H1 (cell line): ENCODE data around the gene COL21A1. TPM values are rescaled to one million over a fixed set of nuclear protein-coding genes. Genes with fewer than 3 reads are reported as not detected.

Experiments
- CTCF ChIA-PET: fragments of 300-600 bp; sonication (Branson Sonifier 250); formaldehyde crosslinking; loops from one replicate; lab custom pipeline; 2021; ENCODE audit not compliant: partially characterized antibody; lab: Charles Lee
- POLR2A ChIA-PET: fragments of 300-600 bp; sonication (Branson Sonifier 250); formaldehyde crosslinking; loops from one replicate; lab custom pipeline; 2021; ENCODE audit warnings: inconsistent platforms; ENCODE audit not compliant: partially characterized antibody; lab: Charles Lee
- DNase-seq, 2 experiments: peaks; one replicate each; pipeline versions ENCODE4 v3.0.0 to v3.0.0-alpha.2; 2010 to 2022; ENCODE audit warnings: low spot score in 2 of 2, low read depth in 1 of 2, mixed read lengths in 1 of 2
- FAIRE-seq: peaks from 2 replicates; lab custom pipeline; 2011; peaks lifted over from hg19 to GRCh38; lab: Jason Lieb, UNC
- H2AFZ ChIP-seq: 2 replicates; pipeline ENCODE4 v1.8.1; 2012; ENCODE audit warnings: low read length, inconsistent platforms
- H2AK5ac ChIP-seq: 2 replicates; pipeline ENCODE4 v1.6.1; 2013; ENCODE audit warnings: low read depth, low read length
- H2BK120ac ChIP-seq: replicated peaks from 2 replicates; pipeline ENCODE3; 2013; ENCODE audit warnings: low read depth, low read length, inconsistent platforms
- H2BK12ac ChIP-seq: 2 replicates; pipeline ENCODE4 v1.6.1; 2013; ENCODE audit warnings: low read depth, low read length
- H2BK15ac ChIP-seq: 2 replicates; pipeline ENCODE4 v1.6.1; 2013; ENCODE audit warnings: low read length
- H2BK20ac ChIP-seq: 2 replicates; pipeline ENCODE4 v1.6.1; 2013; ENCODE audit warnings: low read length
- H2BK5ac ChIP-seq: 2 replicates; pipeline ENCODE4 v1.6.1; 2013; ENCODE audit warnings: low read depth, low read length
- H3K14ac ChIP-seq: 2 replicates; pipeline ENCODE4 v1.6.1; 2013; ENCODE audit warnings: inconsistent platforms; ENCODE audit not compliant: insufficient read length
- H3K18ac ChIP-seq: 2 replicates; pipeline ENCODE4 v1.6.1; 2013; ENCODE audit warnings: low read length; ENCODE audit errors: extremely low read depth
- H3K23ac ChIP-seq: 2 replicates; pipeline ENCODE4 v1.6.1; 2013; ENCODE audit warnings: inconsistent platforms; ENCODE audit not compliant: insufficient read length
- H3K23me2 ChIP-seq: 2 replicates; pipeline ENCODE4 v1.6.1; 2013; ENCODE audit warnings: low read depth, low read length
- H3K27ac ChIP-seq: 2 replicates; pipeline ENCODE4 v1.6.1; 2011; ENCODE audit warnings: low read depth, low read length, inconsistent platforms
- H3K27me3 ChIP-seq, 4 experiments: replicated peaks in 1 of 4; 1 replicate in 1 of 4; 2 replicates in 3 of 4; pipeline versions ENCODE4 v1.6.1 to v1.8.1; 2011 to 2013; ENCODE audit warnings: low read length in 3 of 4, mild to moderate bottlenecking in 3 of 4, inconsistent platforms in 2 of 4, mixed read lengths in 2 of 4, moderate library complexity in 1 of 4; ENCODE audit not compliant: control insufficient read depth in 3 of 4, insufficient read depth in 3 of 4; ENCODE audit errors: extremely low read depth in 1 of 4
- H3K36me3 ChIP-seq, 4 experiments: 2 replicates each; pipeline versions ENCODE4 v1.6.1 to v1.8.1; 2011 to 2013; ENCODE audit warnings: mild to moderate bottlenecking in 4 of 4, low read length in 3 of 4, moderate library complexity in 2 of 4, control low read depth in 1 of 4, inconsistent platforms in 1 of 4; ENCODE audit not compliant: insufficient read depth in 4 of 4, control insufficient read depth in 2 of 4
- H3K4ac ChIP-seq: replicated peaks from 2 replicates; pipeline ENCODE3; 2013; ENCODE audit warnings: low read length, low read depth, mixed read lengths, inconsistent platforms; ENCODE audit not compliant: insufficient read length
- H3K4me1 ChIP-seq, 4 experiments: replicated peaks in 1 of 4; 1 replicate in 1 of 4; 2 replicates in 3 of 4; pipeline versions ENCODE4 v1.6.1 to v1.8.1; 2011 to 2013; ENCODE audit warnings: low read length in 3 of 4, inconsistent platforms in 2 of 4, mixed read lengths in 1 of 4; ENCODE audit not compliant: insufficient read depth in 4 of 4, control insufficient read depth in 3 of 4
- H3K4me2 ChIP-seq, 2 experiments: 2 replicates each; pipeline versions ENCODE4 v1.6.1 to v1.8.1; 2011 to 2013; ENCODE audit warnings: low read depth in 2 of 2, low read length in 2 of 2, control low read depth in 1 of 2, inconsistent platforms in 1 of 2, mild to moderate bottlenecking in 1 of 2; ENCODE audit not compliant: insufficient read depth in 1 of 2
- H3K4me3 ChIP-seq, 4 experiments: fragments of 200-600, 300-600 bp in 1 of 4; sonication (generic), shearing (Covaris generic), sonication (Bioruptor Twin) in 1 of 4; 2 replicates each; pipeline versions ENCODE4 v1.5.1 to v1.8.1; 2011 to 2016; ENCODE audit warnings: low read length in 4 of 4, low read depth in 3 of 4, control low read depth in 2 of 4, inconsistent platforms in 2 of 4, mild to moderate bottlenecking in 2 of 4, mixed read lengths in 1 of 4, moderate library complexity in 1 of 4; ENCODE audit not compliant: insufficient read depth in 2 of 4; ENCODE audit errors: extremely low read depth in 1 of 4
- H3K56ac ChIP-seq: replicated peaks from 2 replicates; pipeline ENCODE3; 2013; ENCODE audit warnings: low read depth, mild to moderate bottlenecking, mixed read lengths, low read length, inconsistent platforms; ENCODE audit not compliant: insufficient read length
- H3K79me1 ChIP-seq: 2 replicates; pipeline ENCODE4 v1.6.1; 2013; ENCODE audit warnings: low read depth, low read length, control low read depth
- H3K79me2 ChIP-seq, 2 experiments: 2 replicates each; pipeline versions ENCODE4 v1.6.1 to v1.8.1; 2012 to 2013; ENCODE audit warnings: low read length in 2 of 2, mild to moderate bottlenecking in 2 of 2, inconsistent platforms in 1 of 2; ENCODE audit not compliant: insufficient read depth in 2 of 2, control insufficient read depth in 1 of 2
- H3K9ac ChIP-seq, 4 experiments: replicated peaks in 1 of 4; 1 replicate in 1 of 4; 2 replicates in 3 of 4; pipeline versions ENCODE4 v1.6.1 to v1.8.1; 2011 to 2013; ENCODE audit warnings: low read depth in 3 of 4, low read length in 3 of 4, control low read depth in 2 of 4, mild to moderate bottlenecking in 2 of 4, moderate library complexity in 2 of 4, inconsistent platforms in 1 of 4; ENCODE audit errors: extremely low read depth in 1 of 4
- H3K9me3 ChIP-seq, 2 experiments: 2 replicates each; pipeline versions ENCODE4 v1.6.1 to v1.8.1; 2012 to 2013; ENCODE audit warnings: mild to moderate bottlenecking in 2 of 2, moderate library complexity in 2 of 2, control low read depth in 1 of 2, inconsistent platforms in 1 of 2, low read depth in 1 of 2, low read length in 1 of 2, mixed read lengths in 1 of 2; ENCODE audit not compliant: insufficient read depth in 2 of 2
- H4K20me1 ChIP-seq, 2 experiments: replicated peaks in 1 of 2; 2 replicates each; pipeline versions ENCODE3 to v1.8.1; 2011 to 2013; ENCODE audit warnings: inconsistent platforms in 2 of 2, low read length in 2 of 2, mild to moderate bottlenecking in 1 of 2; ENCODE audit not compliant: insufficient read depth in 2 of 2, control insufficient read depth in 1 of 2
- H4K5ac ChIP-seq: 2 replicates; pipeline ENCODE4 v1.6.1; 2013; ENCODE audit warnings: low read length, low read depth, mixed read lengths, inconsistent platforms; ENCODE audit not compliant: insufficient read length
- H4K8ac ChIP-seq: 2 replicates; pipeline ENCODE4 v1.8.0; 2013; ENCODE audit warnings: mild to moderate bottlenecking, moderate library complexity, low read length, inconsistent platforms; ENCODE audit not compliant: insufficient read depth; ENCODE audit errors: extremely low read depth
- H4K91ac ChIP-seq: replicated peaks from 2 replicates; pipeline ENCODE3; 2013; ENCODE audit warnings: low read length, mixed read lengths, inconsistent platforms; ENCODE audit not compliant: insufficient read length
- EP300 ChIP-seq, 2 experiments: IDR thresholded peaks; 1 replicate in 1 of 2; 2 replicates in 1 of 2; pipeline ENCODE4 v1.6.1; 2011 to 2012; ENCODE audit warnings: low read depth in 2 of 2, low read length in 2 of 2, mild to moderate bottlenecking in 2 of 2, borderline replicate concordance in 1 of 2, inconsistent platforms in 1 of 2, moderate library complexity in 1 of 2
- EZH2 ChIP-seq: fragments of 200-600 bp; sonication (generic); IDR thresholded peaks from 2 replicates; pipeline ENCODE4 v1.7.1; 2012; ENCODE audit warnings: low read depth, mild to moderate bottlenecking, moderate library complexity, low read length, inconsistent platforms; ENCODE audit not compliant: severe bottlenecking
- HDAC2 ChIP-seq, 2 experiments: fragments of 300-600 bp in 1 of 2; sonication (generic) in 1 of 2; IDR thresholded peaks; 2 replicates each; pipeline ENCODE4 v1.6.1; 2011 to 2012; ENCODE audit warnings: low read depth in 2 of 2, low read length in 2 of 2, mild to moderate bottlenecking in 2 of 2, moderate library complexity in 2 of 2, borderline replicate concordance in 1 of 2, inconsistent platforms in 1 of 2
- SAP30 ChIP-seq: fragments of 300-600 bp; sonication (generic); IDR thresholded peaks from 2 replicates; pipeline ENCODE4 v1.7.1; 2012; ENCODE audit warnings: low read length, moderate library complexity, mild to moderate bottlenecking, inconsistent platforms; ENCODE audit not compliant: insufficient read depth, insufficient replicate concordance
- TAF7 ChIP-seq: optimal IDR thresholded peaks from 2 replicates; pipeline ENCODE3; 2011; ENCODE audit warnings: low read depth, mild to moderate bottlenecking, inconsistent platforms, low read length, moderate library complexity, borderline replicate concordance
- WGBS, 2 experiments: shearing (Covaris generic) in 1 of 2; methylation state at CpG; one replicate each; pipeline versions ENCODE4 v1.1.6 to v1.1.7; 2013 to 2015; ENCODE audit warnings: low lambda C conversion rate in 2 of 2, mixed read lengths in 2 of 2, inconsistent platforms in 1 of 2, low coverage in 1 of 2, missing lambda C conversion rate in 1 of 2; ENCODE audit not compliant: insufficient replicate concordance in 2 of 2, insufficient coverage in 1 of 2, insufficient read length in 1 of 2; ENCODE audit errors: extremely low coverage in 1 of 2, missing lambda C conversion rate in 1 of 2; 5-methylcytosine and 5-hydroxymethylcytosine counted together
- polyA plus RNA-seq, 7 experiments: library from polyadenylated mRNA; depleted of rRNA in 3 of 7; stranded (reverse) in 5 of 7; unstranded in 2 of 7; fragments of >200 nt in 5 of 7; fragments of 200-250 nt in 2 of 7; gene quantifications; 1 replicate in 5 of 7; 2 replicates in 1 of 7; 4 replicates in 1 of 7; pipeline versions ENCODE4 v1.2.1 to v1.2.3, GENCODE V29; 2011 to 2013; ENCODE audit warnings: missing spikeins in 2 of 7, mixed read lengths in 2 of 7
- total RNA-seq: library from RNA; stranded (reverse); fragmentation: NEBNext Ultra II Directional; extraction: Animal tissue kit (Norgen Biotek cat#: 25700); gene quantifications from 2 replicates; pipeline ENCODE4 v1.2.1, GENCODE V29; 2021

Gene COL21A1
- total and polyA plus RNA-seq, 2 of the 8 experiments (the other 6 are each of a cell fraction or from before 2014, with no cell fraction given), result 1.6 to 3.4 TPM

GRCh38 chr6:56046576-56046975, 200.8 kb downstream of the COL21A1 start:
- ChIA-PET CTCF (interaction anchor here (1.3 kb wide), 1 partner anchor 63 kb away, joined by 4 read pairs; no protein-coding TSS in a partner anchor), POLR2A (no interaction called here)
- no peak overlapping the region for H3K27ac ChIP-seq
- no peak overlapping the region for H2BK120ac ChIP-seq
- H3K9ac ChIP-seq, result no peak overlapping the region
- no peak overlapping the region for H3K14ac ChIP-seq
- no peak overlapping the region for H3K4ac ChIP-seq
- no peaks in the 10 kb centered on the region for H3K23me2 ChIP-seq
- no peak overlapping the region for H4K8ac ChIP-seq
- H3K56ac ChIP-seq, result no peak overlapping the region
- 96% methylated on average over 7 of the region's 7 CpGs; no CpG with 5 or more reads in 1 of the 2 experiments for WGBS, 2 experiments
- H2AK5ac ChIP-seq, result no peak overlapping the region
- H3K36me3 ChIP-seq, result no peaks in the 10 kb centered on the region
- FAIRE-seq (no peak), DNase-seq (no peak)
- no peak overlapping the region for H4K5ac ChIP-seq
- H3K4me1 ChIP-seq, result no peaks in the 10 kb centered on the region
- no peak overlapping the region for H3K4me3 ChIP-seq
- H2BK20ac ChIP-seq, result no peak overlapping the region
- TF ChIP-seq EP300 (IDR thresholded peaks at IDR 0.05; ENCODE audit: borderline replicate concordance in 1 of 2, low read depth in 2 of 2, low read length in 2 of 2) (no peak), EZH2 (no peak), SAP30 (no peak), HDAC2 (IDR thresholded peaks at IDR 0.05; ENCODE audit: borderline replicate concordance in 1 of 2, low read depth in 2 of 2, low read length in 2 of 2) (no peak), TAF7 (no peak)
- no peaks in the 10 kb centered on the region for H3K9me3 ChIP-seq
- H2BK15ac ChIP-seq, result no peak overlapping the region
- H4K20me1 ChIP-seq, result no peaks in the 10 kb centered on the region
- no peak overlapping the region for H4K91ac ChIP-seq
- H3K4me2 ChIP-seq, result no peak overlapping the region
- no peak overlapping the region for H2BK12ac ChIP-seq
- no peaks in the 10 kb centered on the region for H3K79me1 ChIP-seq
- no peaks in the 10 kb centered on the region for H3K79me2 ChIP-seq
- no peak overlapping the region for H3K23ac ChIP-seq
- no peak overlapping the region for H2AFZ ChIP-seq
- H3K27me3 ChIP-seq, result no peaks in the 10 kb centered on the region
- H3K18ac ChIP-seq, result no peak overlapping the region
- H2BK5ac ChIP-seq, result no peak overlapping the region
